Left kidney (tissue), 8 donors: ENCODE measurements around the gene ATP8B4. TPM values are rescaled to one million over a fixed set of nuclear protein-coding genes. Genes with fewer than 3 reads are reported as not detected.
"Not testable (repeated sequence)": the region's sequence is repeated elsewhere in the genome, so short reads cannot be mapped to it uniquely, and the experiment has no call there.

Source experiments
- DNase-seq: peaks from one replicate; pipeline ENCODE4 v3.0.0-alpha.2; 2013
- long read RNA-seq, 8 donors: transcript quantifications; one replicate each; lab custom pipeline, GENCODE V29; 2026
- polyA plus RNA-seq: library from polyadenylated mRNA; unstranded; fragments of 120-200 nt; gene quantifications from one replicate; pipeline ENCODE4 v1.2.1, GENCODE V29; 2013; ENCODE audit not compliant: insufficient read length

Gene ATP8B4
- polyA plus RNA-seq: 3.8 TPM
- long read RNA-seq, donor 1: 0 reads
- long read RNA-seq, donor 2: 0 reads
- long read RNA-seq, donor 3, partial matches to known transcripts: 74 of 102 reads
- long read RNA-seq, donor 3, other reads (novel, unspliced or antisense): 28 of 102 reads
- long read RNA-seq, donor 4: 0 reads
- long read RNA-seq, donor 5: 0 reads
- long read RNA-seq, donor 6, partial matches to known transcripts: 32 of 51 reads
- long read RNA-seq, donor 6, other reads (novel, unspliced or antisense): 19 of 51 reads
- long read RNA-seq, donor 7: 0 reads
- long read RNA-seq, donor 8: 0 reads

GRCh38 chr15:50119063-50120040, at the start of gene ATP8B4:
Gene ATP8B4 (minus strand): TSS chr15:50119233. CDS start chr15:50106966, 12,267 bp downstream.
- DNase-seq: no peak

GRCh38 chr15:50168379-50168778, 49.3 kb upstream of the ATP8B4 start:
- DNase-seq: no peak

GRCh38 chr15:50167110-50167509, 48.1 kb upstream of the ATP8B4 start:
- DNase-seq: no peak

- no peak for DNase-seq
Observed at GRCh38 chr15:50166216-50166615, 47.2 kb upstream of the ATP8B4 start.

- no peak for DNase-seq
Observed at GRCh38 chr15:50164458-50164857, 45.4 kb upstream of the ATP8B4 start.

- DNase-seq: no peak
Observed at GRCh38 chr15:50163719-50164410, 44.8 kb upstream of the ATP8B4 start.

GRCh38 chr15:50162969-50163718, 44.1 kb upstream of the ATP8B4 start:
- DNase-seq: no peak

- not testable (repeated sequence) for DNase-seq
Observed at GRCh38 chr15:50158236-50158635, 39.2 kb upstream of the ATP8B4 start.

GRCh38 chr15:50151476-50151875, 32.4 kb upstream of the ATP8B4 start:
- no peak for DNase-seq

GRCh38 chr15:50150851-50151250, 31.8 kb upstream of the ATP8B4 start:
- no peak for DNase-seq

- no peak for DNase-seq
Observed at GRCh38 chr15:50150349-50150748, 31.3 kb upstream of the ATP8B4 start.

GRCh38 chr15:50149090-50149489, 30.1 kb upstream of the ATP8B4 start:
- no peak for DNase-seq

- peak; percentile 37 for DNase-seq
Observed at GRCh38 chr15:50148362-50148963, 29.4 kb upstream of the ATP8B4 start.

- DNase-seq: no peak
Observed at GRCh38 chr15:50146632-50147031, 27.6 kb upstream of the ATP8B4 start.

- peak; percentile 83 for DNase-seq
Observed at GRCh38 chr15:50145451-50145872, 26.4 kb upstream of the ATP8B4 start.

- no peak for DNase-seq
Observed at GRCh38 chr15:50144341-50145120, 25.5 kb upstream of the ATP8B4 start.

- DNase-seq: no peak
Observed at GRCh38 chr15:50143255-50143860, 24.3 kb upstream of the ATP8B4 start.

GRCh38 chr15:50141856-50142255, 22.8 kb upstream of the ATP8B4 start:
- DNase-seq: no peak

GRCh38 chr15:50140983-50141382, 21.9 kb upstream of the ATP8B4 start:
- no peak for DNase-seq

GRCh38 chr15:50140098-50140497, 21.1 kb upstream of the ATP8B4 start:
- DNase-seq: no peak
